ENCODE measurements around the gene RAB10.

GRCh38 chr2:26033818-26034636, at the start of gene RAB10:
- TF ChIP-seq CTCF (IDR thresholded peaks at IDR 0.05) (peak in 2 of 6 experiments; percentile 22 to 38), POLR2A (IDR thresholded peaks at IDR 0.05) (peak; percentile 99)

Data from Peyer's patch (tissue), 4 donors.